ENCODE data around the gene SLC66A1. TPM values are rescaled to one million over a fixed set of nuclear protein-coding genes. Genes with fewer than 3 reads are reported as not detected.

Gene SLC66A1
- total RNA-seq, 4 donors from 2014 or later, result 10.5 to 14.0 (median 12.5) TPM

DNA sequence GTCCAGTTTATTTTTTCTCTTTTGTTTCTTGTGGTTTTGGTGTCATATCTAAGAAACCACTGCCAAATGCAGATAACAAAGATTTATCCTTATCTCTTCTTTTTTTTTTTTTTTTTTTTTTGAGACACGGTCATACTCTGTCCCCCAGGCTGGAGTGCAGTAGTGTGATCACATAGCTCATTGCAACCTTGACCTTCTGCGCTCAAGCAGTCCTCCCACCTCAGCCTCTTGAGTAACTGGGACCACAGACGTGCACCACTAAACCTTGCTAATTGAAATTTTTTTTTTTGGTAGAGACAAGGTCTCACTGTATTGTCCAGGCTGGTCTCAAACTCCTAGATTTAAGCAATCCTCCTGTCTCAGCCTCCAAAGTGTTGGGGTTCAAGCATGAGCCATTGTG is 8.9 kb downstream of the SLC66A1 start:
- Histone ChIP-seq H3K27ac (no peak overlapping the region), H3K36me3 (peaks cover 58% of the 10 kb centered on the region), H3K4me1 (no peaks in the 10 kb centered on the region), H3K4me3 (no peak overlapping the region), H3K27me3 (no peaks in the 10 kb centered on the region), H3K9me3 (no peaks in the 10 kb centered on the region)
- TF ChIP-seq EP300 (IDR thresholded peaks at IDR 0.05), result no peak
- TF ChIP-seq, protein P1, sequence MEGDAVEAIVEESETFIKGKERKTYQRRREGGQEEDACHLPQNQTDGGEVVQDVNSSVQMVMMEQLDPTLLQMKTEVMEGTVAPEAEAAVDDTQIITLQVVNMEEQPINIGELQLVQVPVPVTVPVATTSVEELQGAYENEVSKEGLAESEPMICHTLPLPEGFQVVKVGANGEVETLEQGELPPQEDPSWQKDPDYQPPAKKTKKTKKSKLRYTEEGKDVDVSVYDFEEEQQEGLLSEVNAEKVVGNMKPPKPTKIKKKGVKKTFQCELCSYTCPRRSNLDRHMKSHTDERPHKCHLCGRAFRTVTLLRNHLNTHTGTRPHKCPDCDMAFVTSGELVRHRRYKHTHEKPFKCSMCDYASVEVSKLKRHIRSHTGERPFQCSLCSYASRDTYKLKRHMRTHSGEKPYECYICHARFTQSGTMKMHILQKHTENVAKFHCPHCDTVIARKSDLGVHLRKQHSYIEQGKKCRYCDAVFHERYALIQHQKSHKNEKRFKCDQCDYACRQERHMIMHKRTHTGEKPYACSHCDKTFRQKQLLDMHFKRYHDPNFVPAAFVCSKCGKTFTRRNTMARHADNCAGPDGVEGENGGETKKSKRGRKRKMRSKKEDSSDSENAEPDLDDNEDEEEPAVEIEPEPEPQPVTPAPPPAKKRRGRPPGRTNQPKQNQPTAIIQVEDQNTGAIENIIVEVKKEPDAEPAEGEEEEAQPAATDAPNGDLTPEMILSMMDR (IDR thresholded peaks at IDR 0.05), result no peak
- WGBS, result 89% methylated on average over 3 of the region's 3 CpGs
- DNase-seq (ENCODE audit: low spot score in 2 of 2), result no peak

DNA sequence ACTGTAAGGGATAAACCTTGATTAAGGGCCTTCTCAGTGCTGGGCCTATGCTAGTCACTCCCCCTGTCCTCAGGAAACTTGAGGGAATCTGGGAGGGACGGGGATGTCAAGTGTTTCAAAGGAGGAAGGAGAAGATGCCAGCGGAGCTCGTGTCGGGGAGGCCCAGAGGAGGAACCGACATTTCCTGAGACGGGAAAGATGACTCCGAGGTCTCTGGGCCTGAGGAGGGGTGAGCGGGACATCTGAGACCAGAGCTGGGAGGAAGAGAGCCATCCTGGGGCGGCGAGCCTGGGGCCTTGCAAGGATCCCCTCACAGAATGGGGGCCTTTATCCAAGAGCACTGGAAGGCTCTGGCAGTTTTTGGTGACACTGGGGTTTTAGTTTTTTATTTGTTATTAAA is 10.4 kb downstream of the SLC66A1 start:
- no peak for DNase-seq (ENCODE audit: low spot score in 2 of 2)
- TF ChIP-seq EP300 (IDR thresholded peaks at IDR 0.05) (no peak), POLR2A (IDR thresholded peaks at IDR 0.05) (no peak), POLR2AphosphoS5 (IDR thresholded peaks at IDR 0.05) (no peak)
- TF ChIP-seq, protein P1 (IDR thresholded peaks at IDR 0.05), result no peak
- peaks cover 71% of the 10 kb centered on the region for H3K36me3 ChIP-seq

DNA sequence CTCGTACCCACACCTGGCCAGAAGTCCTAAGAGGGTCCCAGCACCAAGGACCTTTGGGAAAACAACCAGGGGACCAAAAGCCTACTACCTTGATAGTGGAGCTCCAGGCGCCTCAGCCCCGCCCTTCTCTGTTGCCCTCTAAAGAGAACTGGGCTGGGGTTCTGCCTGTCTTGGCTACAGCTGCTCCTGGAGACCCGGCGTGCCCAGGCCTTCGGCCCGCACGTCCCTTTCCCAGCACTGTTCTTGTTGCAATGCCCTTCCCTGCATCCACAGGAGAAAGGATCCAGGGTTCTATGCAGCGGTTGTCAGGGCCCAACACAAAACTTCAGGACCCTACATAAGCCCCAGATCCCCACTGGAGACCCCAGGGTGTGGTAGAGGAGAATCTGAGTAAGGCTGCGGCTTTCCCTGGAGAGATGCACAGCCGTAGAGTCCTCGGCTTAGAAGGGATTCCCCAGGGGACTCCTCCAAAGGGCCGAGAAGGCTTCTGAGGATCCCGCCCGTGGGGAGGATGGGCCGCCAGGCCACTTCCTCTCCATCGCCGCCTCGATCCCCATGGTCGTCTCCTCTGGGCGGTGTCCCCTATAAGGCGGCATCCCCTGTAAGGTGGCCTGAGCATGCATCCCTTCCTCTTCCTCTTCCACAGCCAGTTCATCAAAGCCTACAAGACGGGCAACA is 12.0 kb downstream of the SLC66A1 start:
- Histone ChIP-seq H3K9me3 (no peaks in the 10 kb centered on the region), H3K4me1 (no peaks in the 10 kb centered on the region), H3K27me3 (no peaks in the 10 kb centered on the region), H3K36me3 (peaks cover 72% of the 10 kb centered on the region), H3K4me3 (no peak overlapping the region), H3K27ac (no peak overlapping the region)
- 89% methylated on average over 17 of the region's 23 CpGs for WGBS
- no peak for DNase-seq (ENCODE audit: low spot score in 2 of 2)
- TF ChIP-seq POLR2A (IDR thresholded peaks at IDR 0.05), result no peak
- TF ChIP-seq, protein P1 (IDR thresholded peaks at IDR 0.05), result no peak
- TF ChIP-seq EP300 (IDR thresholded peaks at IDR 0.05), result no peak
- TF ChIP-seq POLR2AphosphoS5 (IDR thresholded peaks at IDR 0.05), result no peak

More for the DNA sequence above, 10.4 kb downstream of the SLC66A1 start:
- no peak overlapping the region for H3K27ac ChIP-seq
- no peaks in the 10 kb centered on the region for H3K27me3 ChIP-seq
- H3K4me3 ChIP-seq, result no peak overlapping the region
- H3K9me3 ChIP-seq, result no peaks in the 10 kb centered on the region
- 68% methylated on average over 10 of the region's 10 CpGs for WGBS
- H3K4me1 ChIP-seq, result no peaks in the 10 kb centered on the region

DNA sequence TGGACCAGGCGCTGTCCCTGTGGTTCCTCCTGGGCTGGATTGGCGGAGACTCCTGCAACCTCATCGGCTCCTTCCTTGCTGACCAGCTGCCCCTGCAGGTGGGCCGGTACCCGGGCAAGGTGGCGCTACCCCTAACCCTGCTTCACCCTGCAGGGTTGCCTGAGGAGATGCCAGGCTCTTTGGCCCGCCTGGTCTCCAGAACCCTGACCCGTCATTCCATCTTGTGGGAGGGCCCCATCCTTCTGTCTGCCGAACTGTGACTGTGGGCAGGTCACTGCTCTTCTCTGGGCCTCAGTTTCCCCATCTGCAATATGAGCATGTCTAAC is 12.5 kb downstream of the SLC66A1 start:
- H3K4me3 ChIP-seq, result no peak overlapping the region
- no peaks in the 10 kb centered on the region for H3K27me3 ChIP-seq
- H3K9me3 ChIP-seq, result no peaks in the 10 kb centered on the region
- H3K36me3 ChIP-seq, result peaks cover 69% of the 10 kb centered on the region
- WGBS, result 89% methylated on average over 9 of the region's 9 CpGs
- no peaks in the 10 kb centered on the region for H3K4me1 ChIP-seq
- TF ChIP-seq POLR2A (IDR thresholded peaks at IDR 0.05) (no peak), EP300 (IDR thresholded peaks at IDR 0.05) (no peak), POLR2AphosphoS5 (IDR thresholded peaks at IDR 0.05) (no peak)
- TF ChIP-seq, protein P1 (IDR thresholded peaks at IDR 0.05), result no peak
- no peak overlapping the region for H3K27ac ChIP-seq
- no peak for DNase-seq (ENCODE audit: low spot score in 2 of 2)

DNA sequence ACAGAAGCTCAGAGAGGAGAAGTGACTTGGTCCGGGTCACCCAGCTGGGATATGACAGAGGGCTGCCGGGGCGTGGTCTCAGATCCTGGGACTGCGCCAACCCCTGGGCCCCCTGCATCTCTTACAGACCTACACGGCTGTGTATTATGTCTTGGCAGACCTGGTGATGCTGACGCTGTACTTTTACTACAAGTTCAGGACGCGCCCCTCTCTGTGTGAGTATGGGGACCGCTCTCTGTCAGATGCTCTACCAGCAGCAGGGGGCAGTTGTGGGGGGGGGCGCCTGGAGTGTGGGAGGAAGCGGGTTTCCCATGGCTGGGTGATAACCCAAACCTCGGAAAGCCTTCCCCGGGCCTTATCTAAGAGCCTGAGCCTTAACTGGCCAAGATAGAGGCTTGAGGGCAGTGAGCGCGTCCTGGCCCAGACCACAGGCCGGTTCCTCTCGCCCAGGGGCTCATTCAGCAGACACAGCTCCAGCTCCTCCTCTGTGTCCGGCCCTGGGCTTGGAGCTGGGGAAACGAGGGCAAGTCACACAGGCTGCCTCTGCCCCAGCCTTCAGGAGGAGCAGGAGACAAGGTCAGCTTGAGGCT is 13.3 kb downstream of the SLC66A1 start:
- no peaks in the 10 kb centered on the region for H3K27me3 ChIP-seq
- 92% methylated on average over 14 of the region's 19 CpGs for WGBS
- TF ChIP-seq POLR2AphosphoS5 (IDR thresholded peaks at IDR 0.05) (no peak), EP300 (IDR thresholded peaks at IDR 0.05) (no peak), POLR2A (IDR thresholded peaks at IDR 0.05) (no peak)
- TF ChIP-seq, protein P1 (IDR thresholded peaks at IDR 0.05), result no peak
- no peaks in the 10 kb centered on the region for H3K9me3 ChIP-seq
- peaks cover 69% of the 10 kb centered on the region for H3K36me3 ChIP-seq
- H3K4me3 ChIP-seq, result no peak overlapping the region
- H3K4me1 ChIP-seq, result no peaks in the 10 kb centered on the region
- no peak for DNase-seq (ENCODE audit: low spot score in 2 of 2)
- H3K27ac ChIP-seq, result no peak overlapping the region

Measured in suprapubic skin (tissue), 4 donors.